NCI-H1436 treated with DMSO at 0.1 percent for 48 hours (cell line): Measurements from ENCODE around the gene SMAGP.
"Not testable (repeated sequence)": the region's sequence is repeated elsewhere in the genome, so short reads cannot be mapped to it uniquely, and the experiment has no call there.

ENCODE experiments used
- DNase-seq: peaks from one replicate; lab custom pipeline; 2025; lab: John Stamatoyannopoulos, UW

Gene SMAGP

GRCh38 chr12:51264297-51264696, 5.9 kb downstream of the SMAGP start:
- DNase-seq, result no peak

- DNase-seq, result no peak
Observed at GRCh38 chr12:51263341-51263740, 6.9 kb downstream of the SMAGP start.

DNA sequence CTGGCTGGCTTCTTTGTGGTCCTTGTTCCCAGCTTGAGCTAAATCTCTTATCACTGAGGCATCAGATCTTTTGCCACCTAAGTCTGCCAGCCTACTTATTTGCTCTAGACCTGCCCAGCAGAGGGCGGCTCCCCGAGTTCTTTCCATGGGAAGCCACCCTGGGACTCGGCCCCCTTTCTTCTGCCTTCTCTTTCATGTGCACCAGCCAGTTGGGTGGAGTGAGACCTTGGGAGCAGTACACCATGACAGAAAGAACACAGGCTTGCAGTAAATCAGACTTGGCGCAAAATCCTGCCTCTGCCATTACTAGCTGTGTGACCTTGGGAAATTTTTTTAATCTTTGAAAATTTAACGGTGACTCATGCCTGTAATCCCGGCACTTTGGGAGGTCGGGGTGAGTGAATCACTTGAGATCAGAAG, 7.4 kb downstream of the SMAGP start:
- no peak for DNase-seq

GRCh38 chr12:51259600-51259999, 10.6 kb downstream of the SMAGP start:
- DNase-seq, result not testable (repeated sequence)

DNA sequence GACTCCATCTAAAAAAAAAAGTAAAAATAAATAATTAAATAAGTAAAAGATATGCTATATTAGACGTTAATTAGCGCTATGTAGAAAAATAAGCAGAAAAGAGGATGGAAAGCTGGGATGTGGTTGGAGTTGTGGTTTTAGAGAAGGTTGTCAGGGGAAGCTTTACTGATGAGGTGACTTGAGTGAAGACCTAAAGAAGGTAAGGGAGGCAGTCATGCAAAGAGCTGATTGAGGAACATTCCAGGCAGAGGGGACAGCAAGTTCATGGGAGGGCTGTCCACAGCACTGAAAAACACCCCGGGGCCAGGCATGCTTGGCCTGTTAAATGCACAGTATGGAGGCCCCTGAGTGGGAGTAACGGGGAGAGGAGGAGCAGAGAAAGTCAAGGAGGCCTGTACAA, 15.7 kb downstream of the SMAGP start:
- no peak for DNase-seq

DNA sequence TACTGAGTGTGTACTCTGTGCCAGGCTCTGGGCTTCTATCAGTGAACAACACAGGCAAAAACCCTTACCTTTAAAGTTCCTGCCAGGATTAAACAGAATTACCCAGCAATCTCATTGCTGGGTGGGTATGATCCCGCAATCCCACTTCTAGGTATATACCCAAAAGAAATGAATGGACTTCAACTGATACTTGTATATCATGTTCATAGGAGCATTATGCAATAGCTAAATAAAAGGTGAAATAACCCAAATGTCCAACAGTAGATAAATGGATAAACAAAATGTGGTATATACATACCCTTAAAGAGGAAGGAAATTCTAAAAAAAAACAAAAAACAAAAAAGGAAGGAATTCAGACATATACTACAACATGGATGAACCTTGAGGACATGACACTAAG, 16.9 kb downstream of the SMAGP start:
- no peak for DNase-seq

DNA sequence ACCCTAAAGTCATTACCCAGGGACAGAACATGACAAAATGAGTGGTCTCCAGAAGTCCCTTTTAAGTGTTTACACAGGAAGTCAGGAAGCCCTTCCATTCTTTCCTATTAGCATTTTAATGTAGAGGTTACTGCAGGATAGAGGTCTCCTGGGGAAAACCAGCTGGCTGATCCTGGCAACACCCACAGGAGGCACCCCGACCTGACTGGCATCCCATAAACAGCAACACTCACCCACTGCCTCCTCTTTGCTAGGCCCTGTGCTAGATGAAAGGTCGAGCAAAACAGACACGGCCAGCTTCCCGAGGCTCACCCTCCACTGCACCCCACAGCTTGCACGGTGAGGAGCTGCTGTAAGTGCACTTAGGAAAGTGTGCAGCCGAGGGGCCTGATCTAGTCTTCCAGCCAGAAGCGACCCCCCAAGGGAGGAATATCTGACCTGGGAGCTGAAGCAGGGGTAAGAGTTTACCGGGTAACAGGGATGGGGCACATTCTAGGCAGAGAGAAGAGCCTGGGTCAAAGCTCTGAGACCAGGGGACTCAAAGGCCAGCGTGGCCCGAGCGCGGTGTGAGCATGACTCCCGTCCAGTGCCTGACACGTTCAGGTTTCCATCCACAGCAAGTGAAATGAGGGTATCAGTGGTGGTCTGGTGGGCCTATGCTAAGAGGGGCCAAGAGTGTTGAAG, 22.6 kb downstream of the SMAGP start:
- no peak for DNase-seq

DNA sequence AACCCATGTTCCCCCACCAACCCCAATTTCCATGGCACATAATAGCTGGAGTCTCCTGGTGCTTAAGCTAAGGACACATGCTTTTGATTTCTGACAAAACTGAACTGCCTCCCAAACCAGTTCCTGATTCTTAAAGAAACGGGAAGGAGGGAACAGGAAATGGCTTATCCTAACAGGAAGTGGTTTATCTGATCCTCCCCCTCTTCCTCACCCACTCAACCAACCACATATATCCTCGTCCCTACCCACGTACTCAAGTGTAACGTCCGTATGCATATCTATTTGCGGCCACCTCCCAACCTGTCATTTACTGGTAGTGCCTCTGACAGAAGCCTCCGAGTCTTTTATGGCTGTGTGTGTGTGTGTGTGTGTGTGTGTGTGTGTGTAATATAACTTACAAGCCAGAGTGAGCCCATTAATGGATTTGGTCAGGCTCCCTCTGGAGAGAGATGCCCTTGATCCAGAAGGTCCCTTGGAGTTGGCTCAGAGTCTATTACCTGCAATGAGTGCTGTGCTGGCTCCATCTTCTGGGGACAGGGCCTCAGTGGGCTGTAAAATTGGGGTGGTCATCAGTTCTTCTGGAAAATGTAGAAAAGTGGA, 23.9 kb downstream of the SMAGP start:
- no peak for DNase-seq

DNA sequence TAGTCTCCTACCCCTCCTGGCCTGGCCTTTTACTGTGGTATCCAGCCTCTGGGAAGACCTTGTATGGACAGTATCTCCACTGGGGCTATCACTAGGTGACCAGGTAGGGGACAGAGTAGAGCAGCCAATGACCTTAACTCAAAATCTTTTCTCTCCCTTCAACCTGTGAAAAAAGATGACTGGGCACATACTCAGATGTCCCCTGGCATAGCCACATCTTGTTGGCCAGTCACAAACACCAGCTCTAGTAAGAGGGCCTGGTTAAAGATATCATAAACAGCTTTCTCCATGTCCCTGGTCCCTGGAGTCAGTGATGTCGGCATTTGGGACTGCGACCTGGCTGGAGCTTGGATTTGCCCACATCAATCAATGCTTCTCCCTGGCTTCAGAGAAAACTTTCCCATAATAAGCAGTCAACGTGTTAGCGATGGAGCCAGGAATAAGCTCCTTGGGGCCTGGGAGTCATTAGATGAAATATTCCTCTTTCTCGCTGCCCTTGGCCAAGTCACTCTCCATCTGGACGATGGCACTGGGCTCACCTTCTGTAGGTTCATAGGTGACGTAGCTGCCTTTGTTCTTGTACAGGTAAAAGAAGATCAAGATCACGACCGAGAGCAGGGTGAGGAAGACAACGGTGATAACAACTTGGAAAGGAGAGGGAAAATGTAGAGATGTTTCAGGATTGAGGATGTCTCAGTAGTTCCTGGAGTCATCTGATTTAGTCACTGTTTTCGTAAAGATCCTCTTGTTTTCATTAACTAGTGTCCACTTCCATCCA, 24.6 kb downstream of the SMAGP start:
- DNase-seq, result no peak

- DNase-seq, result no peak
Observed at GRCh38 chr12:51244269-51244668, 25.9 kb downstream of the SMAGP start.

DNA sequence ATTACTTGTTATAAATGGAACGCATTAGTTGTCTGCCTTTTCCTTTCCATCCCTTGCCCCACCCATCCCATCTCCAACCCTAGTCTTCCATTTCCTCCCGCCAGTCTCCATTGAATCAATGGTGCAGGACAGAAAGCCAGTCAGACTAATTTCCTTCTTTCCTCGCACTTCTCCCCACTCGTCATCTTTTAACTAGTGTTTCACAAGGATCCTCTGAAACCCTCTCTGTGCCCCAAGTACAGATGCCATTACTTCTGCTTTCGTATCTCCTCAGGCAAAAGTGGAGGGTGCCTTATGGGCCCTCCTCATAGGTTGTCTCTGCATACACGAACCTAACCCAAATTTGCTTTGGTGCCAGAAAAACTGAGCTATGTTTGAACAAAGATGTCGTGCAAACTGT, 27.3 kb downstream of the SMAGP start:
- no peak for DNase-seq

- DNase-seq, result no peak
Observed at GRCh38 chr12:51242120-51242519, 28.1 kb downstream of the SMAGP start.

GRCh38 chr12:51240971-51241370, 29.2 kb downstream of the SMAGP start:
- no peak for DNase-seq

GRCh38 chr12:51238510-51239334, 31.5 kb downstream of the SMAGP start, which contains the start of gene DAZAP2:
Gene DAZAP2 (plus strand): TSS chr12:51238826. CDS start chr12:51238908, 82 bp downstream.
- peak; percentile 56 for DNase-seq

DNA sequence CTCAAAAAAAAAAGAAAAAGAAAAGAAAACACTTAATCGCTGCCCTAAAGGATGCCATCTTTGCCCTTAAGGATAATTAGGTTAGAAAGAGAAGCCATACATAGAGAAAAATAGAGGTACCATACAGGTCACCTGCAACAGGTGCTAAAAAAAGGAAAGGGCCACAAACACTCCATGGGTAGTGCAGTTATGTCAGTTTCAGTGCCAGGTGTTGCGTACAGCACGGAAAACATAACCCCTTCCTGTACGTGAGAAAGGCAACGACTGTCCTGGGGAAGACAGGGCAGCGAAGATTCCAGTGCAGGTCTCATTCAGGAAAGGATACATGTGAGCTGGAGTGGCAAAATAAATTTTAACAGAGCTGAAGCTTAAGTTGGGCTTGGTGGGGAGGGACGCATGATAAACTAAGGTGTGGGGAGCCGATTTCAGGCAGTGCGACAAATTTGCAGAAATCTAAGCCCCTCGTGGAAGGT, 32.1 kb downstream of the SMAGP start:
- DNase-seq, result no peak

DNA sequence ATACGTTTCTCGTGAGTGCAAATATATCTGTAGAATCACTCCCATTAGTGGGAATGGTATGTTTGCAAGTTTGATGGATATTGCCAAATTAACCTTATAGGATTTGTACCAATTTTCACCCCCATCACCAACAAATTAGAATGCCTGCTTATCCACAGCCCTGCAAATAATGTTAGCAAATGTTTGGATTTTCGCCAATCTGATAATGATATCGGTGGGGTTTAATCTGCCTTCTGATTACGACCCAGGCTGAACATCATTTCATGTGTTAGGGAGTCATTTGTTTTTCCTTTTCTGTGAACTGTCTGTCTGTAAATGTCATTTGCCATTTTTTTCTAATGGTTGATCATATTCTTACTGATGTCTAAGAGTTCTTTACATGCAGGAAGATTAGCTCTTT, 35.7 kb downstream of the SMAGP start:
- no peak for DNase-seq

- no peak for DNase-seq
Observed at GRCh38 chr12:51232642-51233041, 37.6 kb downstream of the SMAGP start.

DNA sequence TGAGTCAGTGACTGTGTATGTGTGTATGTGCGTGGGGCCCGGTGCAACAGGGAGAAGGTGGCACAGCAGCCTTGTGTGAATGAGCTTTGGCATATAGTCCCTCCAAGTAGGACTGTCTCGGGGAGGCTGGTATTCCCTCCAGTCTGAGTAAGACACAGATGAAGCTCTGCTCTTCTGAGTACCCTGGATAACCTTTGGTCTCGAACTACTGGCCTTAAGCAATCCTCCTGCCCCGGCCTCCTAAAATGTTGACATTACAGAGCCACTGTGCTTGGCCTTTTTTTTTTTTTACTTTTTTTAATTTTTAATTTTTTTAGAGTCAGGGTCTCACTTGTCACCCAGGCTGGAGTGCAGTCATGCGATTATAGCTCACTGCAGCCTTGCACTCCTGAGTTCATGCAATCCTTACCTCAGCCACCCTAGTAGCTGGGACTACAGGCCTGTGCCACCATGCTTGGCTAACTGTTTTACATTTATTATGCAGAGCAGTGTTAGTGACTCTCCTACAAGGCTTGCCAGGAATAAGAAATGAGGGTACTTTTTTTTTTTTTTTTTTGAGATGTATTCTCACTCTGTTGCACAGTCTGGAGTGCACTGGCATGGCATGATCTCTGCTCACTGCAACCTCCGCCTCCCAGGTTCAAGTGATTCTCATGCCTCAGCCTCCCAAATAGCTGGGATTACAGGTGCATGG, 41.0 kb downstream of the SMAGP start:
- no peak for DNase-seq

GRCh38 chr12:51227962-51228361, 42.3 kb downstream of the SMAGP start:
- DNase-seq, result no peak

- not testable (repeated sequence) for DNase-seq
Observed at GRCh38 chr12:51227112-51227511, 43.1 kb downstream of the SMAGP start.

- DNase-seq, result no peak
Observed at GRCh38 chr12:51225771-51226170, 44.4 kb downstream of the SMAGP start.
